K562 (cell line): ENCODE measurements around the gene VDR. TPM values are rescaled to one million over a fixed set of nuclear protein-coding genes. Genes with fewer than 3 reads are reported as not detected.

Experiments used
- BCOR ChIP-seq: fragments of 450-650 bp; IDR thresholded peaks from 2 replicates; pipeline ENCODE4 v1.6.1; 2016
- FOXJ3 ChIP-seq: sonication (generic); formaldehyde crosslinking; IDR thresholded peaks from 2 replicates; pipeline ENCODE4 v1.4.0; 2020; ENCODE audit warnings: mild to moderate bottlenecking, missing genetic modification reagents
- KDM2B ChIP-seq: fragments of 250-450 bp; sonication (Bioruptor Pico); IDR thresholded peaks from 2 replicates; pipeline ENCODE4 v1.8.0; 2021; ENCODE audit warnings: mild to moderate bottlenecking, moderate library complexity
- RAD21 ChIP-seq, 2 experiments: fragments of 250-450 bp in 1 of 2; fragments of 450-650 bp in 1 of 2; sonication (Bioruptor Pico) in 1 of 2; formaldehyde crosslinking in 1 of 2; IDR thresholded peaks in 1 of 2; conservative IDR thresholded peaks in 1 of 2; 2 replicates each; pipeline versions ENCODE4 v1.4.0 to v1.8.0; 2020 to 2022; ENCODE audit warnings: mild to moderate bottlenecking in 2 of 2, moderate library complexity in 1 of 2
- TBL1XR1 ChIP-seq, 2 experiments: IDR thresholded peaks; 2 replicates each; pipeline ENCODE4 v1.6.1; 2012; ENCODE audit warnings: improper control_type of control experiment in 2 of 2, low read length in 2 of 2, mild to moderate bottlenecking in 1 of 2
- XRCC3 ChIP-seq: fragments of 450-650 bp; IDR thresholded peaks from 2 replicates; pipeline ENCODE4 v1.6.1; 2017; ENCODE audit warnings: mild to moderate bottlenecking, moderate library complexity
- polyA plus RNA-seq, 8 experiments: library from polyadenylated mRNA; depleted of rRNA in 4 of 8; stranded (reverse) in 5 of 8; unstranded in 3 of 8; fragments of >200 nt; fragmentation: Nextera tagmentation in 2 of 8; fragmentation: Illumina TruSeq in 1 of 8; extraction: Ambion mirVana in 2 of 8; extraction: Trizol in 1 of 8; gene quantifications; 2 replicates each; pipeline versions ENCODE4 v1.2.1 to v1.2.3, GENCODE V29; 2011 to 2014; ENCODE audit warnings: inconsistent platforms in 1 of 8, missing spikeins in 1 of 8
- total RNA-seq, 7 experiments: library from RNA; depleted of rRNA in 6 of 7; stranded (reverse); fragments of >200 nt in 6 of 7; fragmentation: Illumina TruSeq in 2 of 7; extraction: Trizol in 2 of 7; gene quantifications; 2 replicates each; pipeline versions ENCODE4 v1.2.1 to v1.2.3, GENCODE V29; 2011 to 2021; ENCODE audit warnings: low replicate concordance in 1 of 7
- TF ChIP-seq, protein P1 (sequence below): fragments of 450-650 bp; formaldehyde crosslinking; IDR thresholded peaks from 2 replicates; pipeline ENCODE4 v1.4.0; 2020; ENCODE audit warnings: mild to moderate bottlenecking, moderate library complexity
- TF ChIP-seq, protein P2 (sequence below), 2 experiments: fragments of 450-650 bp in 1 of 2; sonication (generic) in 1 of 2; formaldehyde crosslinking in 1 of 2; IDR thresholded peaks in 1 of 2; conservative IDR thresholded peaks in 1 of 2; 2 replicates each; pipeline versions ENCODE4 v1.6.1 to v1.8.1; 2016 to 2023; ENCODE audit warnings: mild to moderate bottlenecking in 2 of 2, moderate library complexity in 2 of 2, inconsistent platforms in 1 of 2, missing genetic modification reagents in 1 of 2
- TF ChIP-seq, protein P3 (sequence below), 2 experiments: fragments of 450-650 bp; IDR thresholded peaks; 2 replicates each; pipeline ENCODE4 v1.6.1; 2016; ENCODE audit warnings: mild to moderate bottlenecking in 2 of 2, borderline replicate concordance in 1 of 2, low read depth in 1 of 2, moderate library complexity in 1 of 2
- TF ChIP-seq, protein P4 (sequence below), 2 experiments: fragments of 450-650 bp; IDR thresholded peaks; 2 replicates each; pipeline ENCODE4 v1.6.1; 2016
- TF ChIP-seq, protein P5 (sequence below), 2 experiments: fragments of 200-800 bp in 1 of 2; sonication (Bioruptor generic) in 1 of 2; sonication (generic) in 1 of 2; formaldehyde crosslinking in 1 of 2; IDR thresholded peaks in 1 of 2; conservative IDR thresholded peaks in 1 of 2; 2 replicates each; pipeline versions ENCODE4 v1.5.0 to v1.6.1; 2016 to 2020; ENCODE audit warnings: missing compliant biosample characterization in 1 of 2, missing genetic modification characterization in 1 of 2, missing genetic modification reagents in 1 of 2

The VDR gene
- total and polyA plus RNA-seq, 9 of the 15 experiments (the other 6 are each of a cell fraction or from before 2014, with no cell fraction given): 0.61 to 4.8 (median 2.0) TPM

DNA sequence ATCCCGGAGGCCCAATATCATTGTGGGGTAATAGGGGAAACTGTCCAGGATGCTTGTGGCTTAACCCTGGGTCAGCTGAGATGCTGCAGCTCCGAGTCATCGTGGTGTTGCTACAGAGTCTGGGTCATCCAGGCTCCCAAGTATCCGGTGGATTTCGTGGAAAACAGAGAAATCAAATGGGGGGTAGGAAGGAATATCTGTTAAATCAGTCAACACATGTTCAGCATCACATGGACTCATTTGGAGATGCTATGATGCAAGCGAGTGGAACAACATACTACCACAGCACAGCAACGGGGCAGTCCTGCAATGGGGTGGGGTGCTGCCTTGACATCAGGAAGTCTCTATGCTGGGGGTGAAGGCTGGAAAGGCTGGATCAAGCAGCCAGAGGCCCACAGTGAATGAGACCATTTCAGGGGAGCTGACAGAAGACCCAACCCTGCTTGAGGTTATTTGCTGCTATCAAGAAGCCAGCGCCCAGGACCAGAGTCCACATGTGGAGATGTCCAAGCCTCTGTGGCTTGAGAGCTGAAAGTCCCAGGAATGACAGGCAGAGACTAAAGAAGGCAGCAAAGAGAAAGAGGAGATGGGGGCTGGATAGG lies 22.9 kb downstream of the VDR start (continued):
- TF ChIP-seq, protein P1, sequence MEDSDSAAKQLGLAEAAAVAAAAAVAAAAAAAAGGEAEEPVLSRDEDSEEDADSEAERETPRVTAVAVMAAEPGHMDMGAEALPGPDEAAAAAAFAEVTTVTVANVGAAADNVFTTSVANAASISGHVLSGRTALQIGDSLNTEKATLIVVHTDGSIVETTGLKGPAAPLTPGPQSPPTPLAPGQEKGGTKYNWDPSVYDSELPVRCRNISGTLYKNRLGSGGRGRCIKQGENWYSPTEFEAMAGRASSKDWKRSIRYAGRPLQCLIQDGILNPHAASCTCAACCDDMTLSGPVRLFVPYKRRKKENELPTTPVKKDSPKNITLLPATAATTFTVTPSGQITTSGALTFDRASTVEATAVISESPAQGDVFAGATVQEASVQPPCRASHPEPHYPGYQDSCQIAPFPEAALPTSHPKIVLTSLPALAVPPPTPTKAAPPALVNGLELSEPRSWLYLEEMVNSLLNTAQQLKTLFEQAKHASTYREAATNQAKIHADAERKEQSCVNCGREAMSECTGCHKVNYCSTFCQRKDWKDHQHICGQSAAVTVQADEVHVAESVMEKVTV: no peak
- TF ChIP-seq, protein P2, sequence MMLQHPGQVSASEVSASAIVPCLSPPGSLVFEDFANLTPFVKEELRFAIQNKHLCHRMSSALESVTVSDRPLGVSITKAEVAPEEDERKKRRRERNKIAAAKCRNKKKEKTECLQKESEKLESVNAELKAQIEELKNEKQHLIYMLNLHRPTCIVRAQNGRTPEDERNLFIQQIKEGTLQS (IDR thresholded peaks at IDR 0.05): peak; percentile 65; the same call in 1 of the 2 replicates
- TF ChIP-seq, protein P2 (CRISPR knock-in tag; conservative IDR thresholded peaks at IDR 0.05): no peak
- TF ChIP-seq KDM2B (CRISPR knock-in tag) (no peak), XRCC3 (no peak), BCOR (no peak), TBL1XR1 (IDR thresholded peaks at IDR 0.05; ENCODE audit: low read length in 2 of 2) (no peak), RAD21 (CRISPR knock-in tag; conservative IDR thresholded peaks at IDR 0.05 in 1 of 2, IDR thresholded peaks at IDR 0.05 in 1 of 2) (no peak), FOXJ3 (CRISPR knock-in tag) (no peak)
- TF ChIP-seq, protein P3, sequence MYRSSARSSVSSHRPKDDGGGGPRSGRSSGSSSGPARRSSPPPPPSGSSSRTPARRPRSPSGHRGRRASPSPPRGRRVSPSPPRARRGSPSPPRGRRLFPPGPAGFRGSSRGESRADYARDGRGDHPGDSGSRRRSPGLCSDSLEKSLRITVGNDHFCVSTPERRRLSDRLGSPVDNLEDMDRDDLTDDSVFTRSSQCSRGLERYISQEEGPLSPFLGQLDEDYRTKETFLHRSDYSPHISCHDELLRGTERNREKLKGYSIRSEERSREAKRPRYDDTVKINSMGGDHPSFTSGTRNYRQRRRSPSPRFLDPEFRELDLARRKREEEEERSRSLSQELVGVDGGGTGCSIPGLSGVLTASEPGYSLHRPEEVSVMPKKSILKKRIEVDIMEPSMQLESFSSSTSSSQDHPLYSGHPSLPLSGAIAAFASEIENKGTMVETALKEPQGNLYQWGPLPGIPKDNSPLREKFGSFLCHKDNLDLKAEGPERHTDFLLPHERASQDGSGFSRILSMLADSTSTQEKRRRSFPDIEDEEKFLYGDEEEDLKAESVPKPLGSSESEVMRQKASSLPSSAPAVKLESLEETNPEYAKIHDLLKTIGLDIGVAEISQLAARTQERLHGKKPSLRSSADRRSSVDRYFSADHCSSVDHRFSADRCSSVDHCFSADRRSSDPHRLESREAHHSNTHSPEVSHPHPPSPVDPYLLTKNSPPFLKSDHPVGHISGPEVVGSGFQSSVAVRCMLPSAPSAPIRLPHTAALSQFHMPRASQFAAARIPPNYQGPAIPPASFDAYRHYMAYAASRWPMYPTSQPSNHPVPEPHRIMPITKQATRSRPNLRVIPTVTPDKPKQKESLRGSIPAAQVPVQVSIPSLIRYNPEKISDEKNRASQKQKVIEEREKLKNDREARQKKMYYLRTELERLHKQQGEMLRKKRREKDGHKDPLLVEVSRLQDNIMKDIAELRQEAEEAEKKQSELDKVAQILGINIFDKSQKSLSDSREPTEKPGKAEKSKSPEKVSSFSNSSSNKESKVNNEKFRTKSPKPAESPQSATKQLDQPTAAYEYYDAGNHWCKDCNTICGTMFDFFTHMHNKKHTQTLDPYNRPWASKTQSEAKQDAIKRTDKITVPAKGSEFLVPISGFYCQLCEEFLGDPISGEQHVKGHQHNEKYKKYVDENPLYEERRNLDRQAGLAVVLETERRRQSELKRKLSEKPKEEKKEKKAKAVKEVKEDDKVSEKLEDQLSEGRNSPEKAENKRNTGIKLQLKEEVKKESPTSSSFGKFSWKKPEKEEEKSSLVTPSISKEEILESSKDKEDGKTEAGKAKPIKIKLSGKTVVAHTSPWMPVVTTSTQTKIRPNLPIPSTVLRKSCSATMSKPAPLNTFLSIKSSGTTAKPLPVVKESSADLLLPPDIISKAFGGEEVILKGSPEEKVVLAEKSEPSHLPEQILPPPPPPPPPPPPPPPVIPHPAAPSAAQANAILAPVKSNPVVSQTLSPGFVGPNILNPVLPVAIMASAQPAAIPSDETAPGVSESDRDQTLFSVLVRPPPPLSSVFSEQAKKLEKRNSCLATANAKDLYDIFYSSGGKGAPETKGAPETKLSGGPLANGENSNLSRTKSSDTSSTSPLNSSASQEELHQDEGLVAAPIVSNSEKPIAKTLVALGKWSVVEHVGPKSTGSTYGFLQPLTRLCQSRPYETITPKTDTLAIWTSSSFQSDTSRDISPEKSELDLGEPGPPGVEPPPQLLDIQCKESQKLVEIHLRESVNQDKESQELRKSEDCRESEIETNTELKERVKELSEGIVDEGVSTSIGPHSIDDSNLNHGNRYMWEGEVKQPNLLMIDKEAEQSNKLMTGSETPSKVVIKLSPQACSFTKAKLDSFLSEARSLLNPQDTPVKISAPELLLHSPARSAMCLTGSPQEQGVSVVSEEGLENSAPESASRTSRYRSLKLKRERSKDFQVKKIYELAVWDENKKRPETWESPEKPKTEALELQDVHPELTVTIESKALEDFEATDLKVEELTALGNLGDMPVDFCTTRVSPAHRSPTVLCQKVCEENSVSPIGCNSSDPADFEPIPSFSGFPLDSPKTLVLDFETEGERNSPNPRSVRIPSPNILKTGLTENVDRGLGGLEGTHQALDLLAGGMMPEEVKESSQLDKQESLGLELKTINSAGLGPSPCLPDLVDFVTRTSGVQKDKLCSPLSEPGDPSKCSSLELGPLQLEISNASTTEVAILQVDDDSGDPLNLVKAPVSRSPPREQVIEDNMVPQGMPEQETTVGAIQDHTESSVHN (IDR thresholded peaks at IDR 0.05; ENCODE audit: borderline replicate concordance in 1 of 2, low read depth in 1 of 2): peak in 1 of 2 experiments; percentile 43; a peak in 1 of 4 replicates
- TF ChIP-seq, protein P4, sequence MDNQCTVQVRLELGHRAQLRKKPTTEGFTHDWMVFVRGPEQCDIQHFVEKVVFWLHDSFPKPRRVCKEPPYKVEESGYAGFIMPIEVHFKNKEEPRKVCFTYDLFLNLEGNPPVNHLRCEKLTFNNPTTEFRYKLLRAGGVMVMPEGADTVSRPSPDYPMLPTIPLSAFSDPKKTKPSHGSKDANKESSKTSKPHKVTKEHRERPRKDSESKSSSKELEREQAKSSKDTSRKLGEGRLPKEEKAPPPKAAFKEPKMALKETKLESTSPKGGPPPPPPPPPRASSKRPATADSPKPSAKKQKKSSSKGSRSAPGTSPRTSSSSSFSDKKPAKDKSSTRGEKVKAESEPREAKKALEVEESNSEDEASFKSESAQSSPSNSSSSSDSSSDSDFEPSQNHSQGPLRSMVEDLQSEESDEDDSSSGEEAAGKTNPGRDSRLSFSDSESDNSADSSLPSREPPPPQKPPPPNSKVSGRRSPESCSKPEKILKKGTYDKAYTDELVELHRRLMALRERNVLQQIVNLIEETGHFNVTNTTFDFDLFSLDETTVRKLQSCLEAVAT (IDR thresholded peaks at IDR 0.05): no peak
- TF ChIP-seq, protein P5, sequence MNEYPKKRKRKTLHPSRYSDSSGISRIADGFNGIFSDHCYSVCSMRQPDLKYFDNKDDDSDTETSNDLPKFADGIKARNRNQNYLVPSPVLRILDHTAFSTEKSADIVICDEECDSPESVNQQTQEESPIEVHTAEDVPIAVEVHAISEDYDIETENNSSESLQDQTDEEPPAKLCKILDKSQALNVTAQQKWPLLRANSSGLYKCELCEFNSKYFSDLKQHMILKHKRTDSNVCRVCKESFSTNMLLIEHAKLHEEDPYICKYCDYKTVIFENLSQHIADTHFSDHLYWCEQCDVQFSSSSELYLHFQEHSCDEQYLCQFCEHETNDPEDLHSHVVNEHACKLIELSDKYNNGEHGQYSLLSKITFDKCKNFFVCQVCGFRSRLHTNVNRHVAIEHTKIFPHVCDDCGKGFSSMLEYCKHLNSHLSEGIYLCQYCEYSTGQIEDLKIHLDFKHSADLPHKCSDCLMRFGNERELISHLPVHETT (CRISPR knock-in tag; conservative IDR thresholded peaks at IDR 0.05 in 1 of 2, IDR thresholded peaks at IDR 0.05 in 1 of 2): no peak
